Measurements from ENCODE around the gene PRPF40A. TPM values are rescaled to one million over a fixed set of nuclear protein-coding genes. Genes with fewer than 3 reads are reported as not detected.
A peak's percentile ranks its signal among the peaks of the same experiment; 100 is the strongest.

PRPF40A gene
- total RNA-seq, 1 donor from 2014 or later = 127 TPM

GRCh38 chr2:152649997-152650396 lies 67.3 kb downstream of the PRPF40A start:
- DNase-seq = no peak

- no peak for DNase-seq
Measured at GRCh38 chr2:152648336-152648735, 68.9 kb downstream of the PRPF40A start.

GRCh38 chr2:152647552-152647951 lies 69.7 kb downstream of the PRPF40A start:
- DNase-seq = no peak

- no peak for DNase-seq
Measured at GRCh38 chr2:152646775-152647174, 70.5 kb downstream of the PRPF40A start.

GRCh38 chr2:152646264-152646663 lies 71.0 kb downstream of the PRPF40A start:
- no peak for DNase-seq

- no peak for DNase-seq
Measured at GRCh38 chr2:152644189-152644873, 72.9 kb downstream of the PRPF40A start.

- no peak for DNase-seq
Measured at GRCh38 chr2:152638590-152638989, 78.7 kb downstream of the PRPF40A start.

GRCh38 chr2:152638056-152638455 lies 79.2 kb downstream of the PRPF40A start:
- no peak for DNase-seq

GRCh38 chr2:152637251-152637650 lies 80.0 kb downstream of the PRPF40A start:
- no peak for DNase-seq

- peak; percentile 26 for DNase-seq
Measured at GRCh38 chr2:152635635-152636298, 81.5 kb downstream of the PRPF40A start.

GRCh38 chr2:152632736-152633135 lies 84.5 kb downstream of the PRPF40A start:
- DNase-seq = no peak

GRCh38 chr2:152630466-152630865 lies 86.8 kb downstream of the PRPF40A start:
- DNase-seq = no peak

- DNase-seq = no peak
Measured at GRCh38 chr2:152629202-152629601, 88.1 kb downstream of the PRPF40A start.

GRCh38 chr2:152627351-152627957 lies 89.8 kb downstream of the PRPF40A start:
- DNase-seq = no peak

- DNase-seq = no peak
Measured at GRCh38 chr2:152626911-152627339, 90.3 kb downstream of the PRPF40A start.

- no peak for DNase-seq
Measured at GRCh38 chr2:152624805-152625204, 92.5 kb downstream of the PRPF40A start.

GRCh38 chr2:152623775-152624174 lies 93.5 kb downstream of the PRPF40A start:
- no peak for DNase-seq

- DNase-seq = no peak
Measured at GRCh38 chr2:152623076-152623740, 94.1 kb downstream of the PRPF40A start.

- no peak for DNase-seq
Measured at GRCh38 chr2:152622219-152622618, 95.0 kb downstream of the PRPF40A start.

GRCh38 chr2:152620985-152621384 lies 96.3 kb downstream of the PRPF40A start:
- DNase-seq = no peak

GRCh38 chr2:152620208-152620607 lies 97.1 kb downstream of the PRPF40A start:
- DNase-seq = no peak

GRCh38 chr2:152618193-152618564 lies 99.1 kb downstream of the PRPF40A start:
- DNase-seq = no peak

All from occipital lobe (tissue), 2 donors.